OCI-LY3 (cell line): Measurements from ENCODE around the gene CAMK2G.

ENCODE experiments used
- CTCF ChIP-seq: fragments of 200-600, 300-600 bp; sonication (generic); IDR thresholded peaks from 2 replicates; pipeline ENCODE4 v1.5.1; 2014; ENCODE audit warnings: antibody characterized with exemption, low read length, low read depth
- EZH2phosphoT487 ChIP-seq: fragments of 200-600 bp; shearing (Covaris generic); IDR thresholded peaks from 2 replicates; pipeline ENCODE4 v1.6.1; 2018; ENCODE audit warnings: antibody characterized with exemption, mixed run types, low read depth

GRCh38 chr10:73763343-73763742 is 111.0 kb downstream of the CAMK2G start:
- no peak for TF ChIP-seq EZH2phosphoT487
- TF ChIP-seq CTCF, result no peak
